Prostate gland (tissue), 2 donors: Measurements from ENCODE around the gene PYROXD2. TPM values are rescaled to one million over a fixed set of nuclear protein-coding genes. Genes with fewer than 3 reads are reported as not detected.

Experiments used
- DNase-seq: peaks from one replicate; pipeline ENCODE4 v3.0.0-alpha.2; 2019; ENCODE audit warnings: low spot score
- H3K27ac ChIP-seq, 2 donors: fragments of 200-600 bp; sonication (generic); 2 replicates each; pipeline ENCODE4 v1.5.1; 2017 to 2019
- H3K27me3 ChIP-seq: fragments of 200-600 bp; sonication (generic); replicated peaks from 2 replicates; pipeline ENCODE4 v1.5.1; 2019; ENCODE audit not compliant: insufficient read depth
- H3K36me3 ChIP-seq, 2 donors: fragments of 200-600 bp; sonication (generic); 1 replicate in 1 of 2; 2 replicates in 1 of 2; pipeline versions ENCODE4 v1.5.1 to v1.8.1; 2017 to 2019
- H3K4me1 ChIP-seq: fragments of 200-600 bp; sonication (generic); replicated peaks from 2 replicates; pipeline ENCODE4 v1.5.1; 2019
- H3K4me3 ChIP-seq, 2 donors: fragments of 200-600 bp; sonication (generic); 2 replicates each; pipeline ENCODE4 v1.5.1; 2017 to 2019
- H3K9me3 ChIP-seq: fragments of 200-600 bp; sonication (generic); 2 replicates; pipeline ENCODE4 v1.5.1; 2017
- POLR2A ChIP-seq: fragments of 450-650 bp; IDR thresholded peaks from one replicate; pipeline ENCODE4 v1.6.1; 2016; ENCODE audit warnings: antibody characterized with exemption, mild to moderate bottlenecking
- POLR2AphosphoS5 ChIP-seq: sonication (generic); formaldehyde crosslinking; IDR thresholded peaks from one replicate; pipeline ENCODE4 v1.6.1; 2017; ENCODE audit warnings: antibody characterized with exemption
- WGBS: methylation state at CpG from one replicate; pipeline ENCODE4 v1.1.5; 2018; 5-methylcytosine and 5-hydroxymethylcytosine counted together
- intact Hi-C: fragments of 100-400 bp; cut with DNase I; formaldehyde crosslinking; loops from one replicate; pipeline ENCODE4 v1.14.2; 2022
- total RNA-seq, 2 donors: library from RNA; depleted of rRNA; stranded (reverse); fragments of >200 nt; gene quantifications; one replicate each; pipeline ENCODE4 v1.1.0, GENCODE V29; 2016
- TF ChIP-seq, protein P1 (sequence below), 4 experiments: fragments of 200-600 bp in 2 of 4; fragments of 450-650 bp in 2 of 4; sonication (generic) in 2 of 4; IDR thresholded peaks; 1 replicate in 3 of 4; 2 replicates in 1 of 4; pipeline ENCODE4 v1.5.1; 2016 to 2019; ENCODE audit warnings: antibody characterized with exemption in 4 of 4, mild to moderate bottlenecking in 2 of 4, moderate library complexity in 2 of 4

Gene PYROXD2
- total RNA-seq, 2 donors from 2014 or later = 15.0 to 21.6 TPM

GRCh38 chr10:98405422-98405821 lies 9.6 kb downstream of the PYROXD2 start:
- TF ChIP-seq POLR2AphosphoS5 (no peak), POLR2A (no peak)
- TF ChIP-seq, protein P1, sequence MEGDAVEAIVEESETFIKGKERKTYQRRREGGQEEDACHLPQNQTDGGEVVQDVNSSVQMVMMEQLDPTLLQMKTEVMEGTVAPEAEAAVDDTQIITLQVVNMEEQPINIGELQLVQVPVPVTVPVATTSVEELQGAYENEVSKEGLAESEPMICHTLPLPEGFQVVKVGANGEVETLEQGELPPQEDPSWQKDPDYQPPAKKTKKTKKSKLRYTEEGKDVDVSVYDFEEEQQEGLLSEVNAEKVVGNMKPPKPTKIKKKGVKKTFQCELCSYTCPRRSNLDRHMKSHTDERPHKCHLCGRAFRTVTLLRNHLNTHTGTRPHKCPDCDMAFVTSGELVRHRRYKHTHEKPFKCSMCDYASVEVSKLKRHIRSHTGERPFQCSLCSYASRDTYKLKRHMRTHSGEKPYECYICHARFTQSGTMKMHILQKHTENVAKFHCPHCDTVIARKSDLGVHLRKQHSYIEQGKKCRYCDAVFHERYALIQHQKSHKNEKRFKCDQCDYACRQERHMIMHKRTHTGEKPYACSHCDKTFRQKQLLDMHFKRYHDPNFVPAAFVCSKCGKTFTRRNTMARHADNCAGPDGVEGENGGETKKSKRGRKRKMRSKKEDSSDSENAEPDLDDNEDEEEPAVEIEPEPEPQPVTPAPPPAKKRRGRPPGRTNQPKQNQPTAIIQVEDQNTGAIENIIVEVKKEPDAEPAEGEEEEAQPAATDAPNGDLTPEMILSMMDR (IDR thresholded peaks at IDR 0.05) = no peak
- no peak for DNase-seq
- Histone ChIP-seq H3K27ac (no peak overlapping the region), H3K9me3 (no peaks in the 10 kb centered on the region), H3K4me3 (no peak overlapping the region), H3K27me3 (no peaks in the 10 kb centered on the region), H3K4me1 (no peaks in the 10 kb centered on the region), H3K36me3 (no peaks in the 10 kb centered on the region)
- intact Hi-C loops = no loop called here
- 83% methylated on average over 12 of the region's 12 CpGs for WGBS

DNA sequence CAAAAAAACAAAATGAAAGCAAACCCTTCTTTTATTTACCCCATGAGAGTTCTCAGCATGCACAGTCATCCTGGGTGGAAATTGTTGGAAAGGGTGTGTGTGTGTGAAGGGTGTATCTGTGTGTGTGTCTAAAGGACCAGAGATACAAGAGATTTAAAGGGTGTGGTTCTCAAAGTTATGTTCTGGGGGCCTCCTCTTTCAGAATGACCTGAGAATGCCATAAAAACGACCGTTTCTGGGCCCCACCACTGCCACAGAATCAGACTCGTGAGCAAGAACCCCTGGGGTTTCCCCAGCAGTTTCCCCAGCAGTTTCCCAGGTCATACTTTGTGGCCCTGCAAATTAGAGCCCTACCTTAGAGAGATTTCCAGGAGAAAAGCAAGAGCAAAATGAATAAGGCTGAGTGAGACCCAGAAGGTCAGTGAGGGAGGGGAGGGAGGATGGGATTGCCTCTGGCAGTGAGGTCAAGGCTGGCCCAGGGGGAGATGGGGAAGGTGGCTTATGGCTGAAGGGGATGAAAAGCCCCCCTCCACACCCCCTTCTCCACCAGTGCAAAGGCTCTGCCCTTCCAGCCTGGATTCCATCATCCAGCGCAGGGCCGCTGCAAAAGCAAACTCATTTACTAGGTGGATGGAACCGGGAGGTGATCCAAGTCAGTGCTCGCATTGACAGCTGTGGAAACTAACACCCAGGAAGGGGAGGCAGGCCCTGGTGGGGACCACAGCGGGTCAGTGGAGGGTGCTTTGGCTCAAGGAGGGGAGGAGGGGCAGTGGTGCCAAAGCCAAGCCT lies 10.2 kb downstream of the PYROXD2 start:
- WGBS = 43% methylated on average over 8 of the region's 8 CpGs

DNA sequence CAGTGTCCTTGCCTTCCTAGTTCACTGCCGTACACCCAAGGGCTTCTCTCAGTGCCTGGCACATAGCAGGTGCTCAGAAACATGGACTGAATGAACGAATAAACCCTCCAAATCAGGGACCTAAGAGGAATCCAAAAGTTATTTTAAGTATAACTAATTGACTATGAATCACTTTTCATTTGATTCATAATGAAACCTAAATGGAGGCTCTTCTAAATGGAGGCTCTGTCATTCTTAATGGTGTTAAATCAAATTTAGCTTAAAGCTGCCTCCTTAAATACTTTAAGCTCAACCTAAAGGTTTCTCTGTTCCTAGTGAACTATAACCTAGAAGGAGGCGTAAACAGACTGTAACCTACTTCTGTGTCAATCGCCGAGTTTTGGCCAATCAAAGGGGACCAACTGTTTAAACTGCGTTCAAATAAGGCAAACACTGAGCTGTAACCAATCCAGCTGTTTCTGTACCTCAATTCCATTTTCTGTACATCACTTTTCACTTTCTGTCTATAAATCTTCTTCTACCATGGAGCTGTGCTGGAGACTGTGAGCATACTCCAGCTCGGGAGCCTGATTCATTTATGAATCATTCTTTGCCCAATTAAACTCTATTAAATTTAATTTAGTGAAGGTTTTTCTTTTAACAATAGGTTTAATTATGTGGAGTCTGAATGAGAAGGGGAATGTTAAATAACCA lies 11.0 kb downstream of the PYROXD2 start:
- TF ChIP-seq, protein P1 (IDR thresholded peaks at IDR 0.05) = no peak
- no peak for TF ChIP-seq POLR2A
- no peak for TF ChIP-seq POLR2AphosphoS5
- DNase-seq = no peak
- WGBS = 69% methylated on average over 7 of the region's 7 CpGs
- intact Hi-C loops = no loop called here
- no peak overlapping the region for H3K4me3 ChIP-seq
- H3K36me3 ChIP-seq = no peaks in the 10 kb centered on the region
- H3K27ac ChIP-seq = no peak overlapping the region
- H3K4me1 ChIP-seq = no peaks in the 10 kb centered on the region
- H3K27me3 ChIP-seq = no peaks in the 10 kb centered on the region
- no peaks in the 10 kb centered on the region for H3K9me3 ChIP-seq

More for the DNA sequence above, 10.2 kb downstream of the PYROXD2 start:
- Histone ChIP-seq H3K36me3 (no peaks in the 10 kb centered on the region), H3K4me3 (no peak overlapping the region), H3K27ac (no peak overlapping the region), H3K9me3 (no peaks in the 10 kb centered on the region), H3K4me1 (no peaks in the 10 kb centered on the region), H3K27me3 (no peaks in the 10 kb centered on the region)
- DNase-seq = no peak
- TF ChIP-seq, protein P1 (IDR thresholded peaks at IDR 0.05) = no peak
- intact Hi-C loops = no loop called here

DNA sequence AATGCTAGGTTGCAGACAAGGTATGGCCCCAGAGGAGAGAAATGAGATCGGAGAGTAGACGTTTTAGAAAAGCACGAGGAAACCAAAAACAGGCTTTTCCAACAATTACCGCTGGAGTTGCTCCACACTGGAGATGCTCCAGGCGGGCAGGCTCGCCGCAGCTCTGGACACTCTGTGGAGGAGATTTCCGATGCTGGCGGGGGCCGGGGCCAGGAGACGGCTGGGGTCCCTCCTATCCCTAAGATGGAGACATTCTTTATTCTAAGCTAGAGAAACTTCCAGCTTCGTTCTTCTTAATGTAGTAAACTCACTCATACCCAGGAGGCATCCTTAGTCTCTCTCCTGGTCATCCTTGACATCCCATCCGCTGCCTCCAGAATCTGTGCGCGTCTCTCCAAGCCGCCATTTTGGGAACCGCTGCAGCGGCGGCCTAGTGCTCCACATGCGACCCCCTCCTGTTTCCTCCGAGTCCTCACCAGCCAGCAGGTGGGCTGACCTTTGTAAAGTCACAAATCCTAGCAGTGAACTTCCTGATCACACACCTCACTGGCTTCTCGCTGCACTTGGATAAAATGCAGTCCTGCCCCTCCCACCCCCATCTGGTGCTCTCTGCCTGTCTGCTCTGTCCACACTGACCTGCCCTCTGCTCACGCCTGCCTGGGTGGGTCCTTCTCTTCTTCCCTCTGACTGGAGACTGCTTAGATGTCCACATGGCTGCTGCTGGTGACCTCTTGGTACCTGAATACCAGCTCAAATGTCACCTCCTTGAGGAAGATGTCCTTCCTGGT lies 11.9 kb downstream of the PYROXD2 start:
- Histone ChIP-seq H3K9me3 (no peaks in the 10 kb centered on the region), H3K36me3 (no peaks in the 10 kb centered on the region), H3K27ac (no peak overlapping the region), H3K4me1 (no peaks in the 10 kb centered on the region), H3K27me3 (no peaks in the 10 kb centered on the region), H3K4me3 (no peak overlapping the region)
- DNase-seq = no peak
- intact Hi-C loops = no loop called here
- no peak for TF ChIP-seq POLR2AphosphoS5
- TF ChIP-seq POLR2A = no peak
- TF ChIP-seq, protein P1 (IDR thresholded peaks at IDR 0.05) = no peak
- WGBS = 93% methylated on average over 23 of the region's 23 CpGs
